Activated T-cell treated with anti-CD3 and anti-CD28 coated beads for 24 hours (primary cell): ENCODE measurements around the gene ACVR1C.

Experiments used
- DNase-seq: peaks from one replicate; pipeline ENCODE4 v3.0.0-alpha.2; 2020; ENCODE audit warnings: low read depth

Gene ACVR1C

GRCh38 chr2:157628477-157629415 lies at the start of gene ACVR1C:
ACVR1C (minus strand) TSS chr2:157628864; CDS start chr2:157628644, 220 bp downstream.
- peak; percentile 37 for DNase-seq

- no peak for DNase-seq
Observed at GRCh38 chr2:157677941-157678340, 49.3 kb upstream of the ACVR1C start.

- no peak for DNase-seq
Observed at GRCh38 chr2:157672129-157672528, 43.5 kb upstream of the ACVR1C start.

GRCh38 chr2:157662401-157662800 lies 33.7 kb upstream of the ACVR1C start:
- DNase-seq = no peak

- DNase-seq = no peak
Observed at GRCh38 chr2:157661776-157662175, 33.1 kb upstream of the ACVR1C start.

- no peak for DNase-seq
Observed at GRCh38 chr2:157657858-157658257, 29.2 kb upstream of the ACVR1C start.

- no peak for DNase-seq
Observed at GRCh38 chr2:157657101-157657500, 28.4 kb upstream of the ACVR1C start.

- DNase-seq = no peak
Observed at GRCh38 chr2:157644776-157645175, 16.1 kb upstream of the ACVR1C start.

GRCh38 chr2:157631861-157632260 lies 3.2 kb upstream of the ACVR1C start:
- DNase-seq = no peak

GRCh38 chr2:157627594-157628476 lies 829 bp downstream of the ACVR1C start:
- peak; percentile 23 for DNase-seq

- DNase-seq = no peak
Observed at GRCh38 chr2:157625296-157625695, 3.4 kb downstream of the ACVR1C start.

GRCh38 chr2:157620956-157621355 lies 7.7 kb downstream of the ACVR1C start:
- DNase-seq = no peak

- DNase-seq = no peak
Observed at GRCh38 chr2:157611726-157612125, 16.9 kb downstream of the ACVR1C start.

- no peak for DNase-seq
Observed at GRCh38 chr2:157611110-157611509, 17.6 kb downstream of the ACVR1C start.

GRCh38 chr2:157606534-157606933 lies 22.1 kb downstream of the ACVR1C start:
- DNase-seq = no peak

GRCh38 chr2:157603198-157603597 lies 25.5 kb downstream of the ACVR1C start:
- no peak for DNase-seq

GRCh38 chr2:157601807-157602206 lies 26.9 kb downstream of the ACVR1C start:
- no peak for DNase-seq

- DNase-seq = peak; percentile 38
Observed at GRCh38 chr2:157596992-157597681, 31.5 kb downstream of the ACVR1C start.

- no peak for DNase-seq
Observed at GRCh38 chr2:157593411-157593810, 35.3 kb downstream of the ACVR1C start.

- DNase-seq = no peak
Observed at GRCh38 chr2:157592948-157593347, 35.7 kb downstream of the ACVR1C start.

- DNase-seq = no peak
Observed at GRCh38 chr2:157592374-157592773, 36.3 kb downstream of the ACVR1C start.

GRCh38 chr2:157587576-157587975 lies 41.1 kb downstream of the ACVR1C start:
- no peak for DNase-seq
